Measurements from ENCODE around the gene TAAR8. TPM values are rescaled to one million over a fixed set of nuclear protein-coding genes. Genes with fewer than 3 reads are reported as not detected.
"Not testable (repeated sequence)": the region's sequence is repeated elsewhere in the genome, so short reads cannot be mapped to it uniquely, and the experiment has no call there.

TAAR8 gene
- total RNA-seq, 1 experiment from 2014 or later, result not detected

DNA sequence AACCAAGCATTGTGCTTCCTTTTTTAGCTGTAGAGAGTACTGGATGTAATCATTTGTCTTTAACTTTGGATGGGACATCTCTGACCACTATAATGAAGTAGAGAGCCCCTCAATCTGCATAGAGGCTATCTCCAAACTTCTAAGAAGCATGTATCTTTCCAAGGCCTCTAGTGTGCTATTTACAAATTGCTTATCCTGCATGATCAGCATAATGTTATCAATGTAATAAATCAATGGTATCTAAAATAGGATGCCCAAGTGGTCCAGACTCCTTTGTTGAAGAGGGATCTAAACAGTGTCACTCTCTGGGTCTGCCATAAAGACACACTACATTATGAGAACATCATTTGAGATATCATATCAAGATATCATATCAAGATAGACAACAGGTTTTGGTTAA lies 7.6 kb upstream of the TAAR8 start:
- no peak for DNase-seq (ENCODE audit: low read depth)

DNA sequence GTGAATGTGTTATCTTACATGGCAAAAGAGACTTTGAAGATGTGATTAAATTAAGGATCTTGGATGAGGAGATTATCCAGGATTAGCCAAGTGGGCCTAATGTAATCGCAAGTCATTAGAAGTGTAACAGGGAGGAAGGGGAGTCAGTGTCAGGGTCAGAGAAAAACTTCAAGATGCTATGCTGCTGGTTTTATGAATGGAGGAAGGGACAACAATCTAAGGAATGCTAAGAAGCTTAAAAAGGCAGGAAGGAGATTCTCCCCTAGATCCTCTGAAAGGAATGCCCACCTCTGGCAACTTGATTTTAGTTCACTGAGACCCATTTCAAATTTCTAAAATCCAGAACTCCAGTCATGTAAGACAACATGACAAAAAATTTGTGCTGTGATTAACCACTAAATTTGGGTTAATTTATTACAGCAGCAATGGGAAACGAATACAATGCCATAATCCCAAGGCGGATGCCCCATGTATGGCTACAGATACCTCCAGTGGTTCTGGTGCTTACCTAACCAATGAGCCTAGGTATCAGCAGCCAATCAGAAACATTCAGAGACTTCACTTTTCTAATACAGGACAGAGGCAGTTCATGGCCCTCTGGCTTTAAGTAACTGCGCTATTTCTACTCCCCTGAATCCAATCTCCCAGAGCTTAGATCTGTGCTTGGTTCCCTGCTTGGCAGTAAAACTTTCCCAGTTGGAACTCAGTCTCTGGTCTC lies 3.6 kb upstream of the TAAR8 start:
- DNase-seq (ENCODE audit: low read depth), result no peak

DNA sequence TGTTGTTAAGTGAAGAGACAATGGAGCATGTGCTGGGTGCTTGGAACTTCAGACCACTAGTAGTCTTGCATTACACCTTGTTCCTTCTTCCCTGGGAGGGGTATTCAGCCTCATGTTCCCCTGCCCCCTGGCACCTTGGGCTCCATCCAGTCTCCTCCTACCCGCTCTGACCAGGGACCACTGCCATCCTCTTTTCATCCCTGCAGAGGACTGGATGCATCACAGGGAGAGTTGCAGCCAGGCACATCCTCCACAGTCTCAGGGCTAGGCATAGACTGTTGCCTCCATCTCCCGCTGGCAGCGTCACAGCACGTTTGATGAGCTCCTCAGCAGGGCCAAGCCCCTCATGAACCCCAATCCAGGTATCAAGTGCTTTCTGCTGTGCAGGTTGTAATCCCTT lies 1.3 kb upstream of the TAAR8 start:
- no peak for DNase-seq (ENCODE audit: low read depth)

DNA sequence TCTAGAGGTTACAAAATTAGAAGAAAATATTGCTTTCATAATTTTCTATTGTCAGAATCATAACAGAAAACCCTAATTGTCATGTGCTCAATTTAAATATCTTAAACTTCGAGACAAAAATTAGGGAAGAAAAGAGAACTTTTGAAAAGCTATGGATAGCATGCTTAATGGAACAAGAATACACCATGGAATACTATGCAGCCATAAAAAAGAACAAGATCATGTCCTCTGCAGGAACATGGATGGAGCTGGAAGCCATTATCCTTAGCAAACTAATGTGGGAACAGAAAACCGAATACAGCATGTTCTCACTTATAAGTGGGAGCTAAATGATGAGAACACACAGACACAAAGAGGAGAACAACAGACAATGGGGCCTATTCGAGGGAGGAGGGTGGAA lies 7.6 kb downstream of the TAAR8 start:
- DNase-seq (ENCODE audit: low read depth), result not testable (repeated sequence)

DNA sequence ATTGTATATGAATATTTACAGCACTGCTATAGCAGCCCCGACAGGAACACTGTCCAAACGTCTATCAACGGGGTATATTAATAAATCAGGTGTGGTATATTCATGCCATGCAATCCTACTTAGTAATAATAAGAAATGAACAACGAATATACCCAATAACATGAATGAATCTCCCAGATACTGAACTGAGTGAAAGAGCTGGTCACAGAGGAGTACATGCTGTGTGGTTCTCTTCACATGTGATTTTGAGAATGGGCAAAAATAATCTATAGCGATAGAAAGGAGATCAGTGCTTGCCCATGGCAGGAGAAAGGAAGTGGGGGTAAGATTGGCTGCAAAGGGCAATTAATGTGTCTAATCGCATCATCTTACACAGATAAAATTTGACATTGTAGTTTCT lies 13.9 kb downstream of the TAAR8 start:
- DNase-seq (ENCODE audit: low read depth), result peak; percentile 4

DNA sequence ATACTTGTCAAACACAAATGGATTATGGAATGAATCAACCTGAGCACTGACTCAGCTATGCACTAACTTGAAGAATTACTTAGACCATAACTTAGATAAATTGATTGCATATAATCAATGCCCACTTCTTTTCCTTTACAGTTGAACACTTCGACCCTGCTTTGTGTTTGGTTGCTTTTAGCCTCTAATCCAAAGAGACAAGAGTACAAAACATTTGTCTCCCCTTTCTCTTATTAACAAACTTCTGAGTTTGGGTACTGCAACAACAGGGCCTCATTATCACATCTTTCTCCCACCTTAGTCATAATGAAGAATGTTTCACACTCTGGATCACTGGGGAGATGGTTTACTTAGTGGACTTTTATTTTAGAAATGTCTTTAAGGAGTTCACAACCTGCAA lies 15.1 kb downstream of the TAAR8 start:
- DNase-seq (ENCODE audit: low read depth), result no peak

DNA sequence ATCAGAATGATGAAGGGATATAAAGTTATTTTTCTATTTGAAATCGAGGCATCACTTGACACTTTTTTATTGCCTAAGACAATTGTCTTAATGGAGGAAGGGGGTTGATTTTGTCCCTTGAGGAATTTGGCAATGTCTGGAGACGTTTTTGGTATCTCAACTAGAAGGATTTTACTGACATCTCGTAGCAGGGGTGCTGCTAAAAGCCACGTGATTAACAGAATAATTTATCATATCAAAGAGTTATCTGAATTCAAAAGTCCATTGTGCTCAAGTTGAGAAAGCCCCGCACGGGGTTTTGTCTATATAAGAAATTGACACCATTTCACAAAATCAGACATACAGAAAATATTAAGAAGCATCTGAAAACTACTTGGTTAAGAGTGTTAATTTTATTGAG lies 16.1 kb downstream of the TAAR8 start:
- no peak for DNase-seq (ENCODE audit: low read depth)

DNA sequence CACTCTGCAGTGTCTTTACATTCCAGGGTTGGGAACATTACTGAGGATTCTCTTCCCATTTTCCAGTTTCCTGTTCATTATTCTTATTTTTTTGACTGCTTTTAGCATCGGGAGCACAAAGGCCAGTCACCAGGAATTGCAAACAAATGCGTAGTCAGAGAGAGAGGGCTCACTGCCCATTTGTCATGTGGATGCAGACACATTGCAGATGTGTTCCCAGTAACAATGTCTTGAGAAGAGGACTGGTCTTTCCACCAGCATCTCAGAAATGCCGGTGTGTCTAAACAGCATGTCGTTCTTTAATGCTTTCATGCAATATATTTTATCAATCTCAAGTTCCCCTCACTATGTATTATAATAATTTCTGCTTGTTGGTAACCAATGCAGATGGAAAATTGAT lies 16.7 kb downstream of the TAAR8 start:
- no peak for DNase-seq (ENCODE audit: low read depth)

DNA sequence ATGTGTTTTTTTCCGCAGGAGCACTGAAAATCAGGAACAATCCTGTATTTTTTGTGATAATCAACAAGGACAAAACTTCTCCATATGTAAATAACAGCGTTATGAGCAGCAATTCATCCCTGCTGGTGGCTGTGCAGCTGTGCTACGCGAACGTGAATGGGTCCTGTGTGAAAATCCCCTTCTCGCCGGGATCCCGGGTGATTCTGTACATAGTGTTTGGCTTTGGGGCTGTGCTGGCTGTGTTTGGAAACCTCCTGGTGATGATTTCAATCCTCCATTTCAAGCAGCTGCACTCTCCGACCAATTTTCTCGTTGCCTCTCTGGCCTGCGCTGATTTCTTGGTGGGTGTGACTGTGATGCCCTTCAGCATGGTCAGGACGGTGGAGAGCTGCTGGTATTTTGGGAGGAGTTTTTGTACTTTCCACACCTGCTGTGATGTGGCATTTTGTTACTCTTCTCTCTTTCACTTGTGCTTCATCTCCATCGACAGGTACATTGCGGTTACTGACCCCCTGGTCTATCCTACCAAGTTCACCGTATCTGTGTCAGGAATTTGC lies 17.8 kb downstream of the TAAR8 start, which contains the start of gene TAAR6:
Gene TAAR6, plus strand, starts transcription at position 102 of the 557 bp plus-strand sequence. Its CDS starts 0 bp downstream, at position 102.
- no peak for DNase-seq (ENCODE audit: low read depth)

DNA sequence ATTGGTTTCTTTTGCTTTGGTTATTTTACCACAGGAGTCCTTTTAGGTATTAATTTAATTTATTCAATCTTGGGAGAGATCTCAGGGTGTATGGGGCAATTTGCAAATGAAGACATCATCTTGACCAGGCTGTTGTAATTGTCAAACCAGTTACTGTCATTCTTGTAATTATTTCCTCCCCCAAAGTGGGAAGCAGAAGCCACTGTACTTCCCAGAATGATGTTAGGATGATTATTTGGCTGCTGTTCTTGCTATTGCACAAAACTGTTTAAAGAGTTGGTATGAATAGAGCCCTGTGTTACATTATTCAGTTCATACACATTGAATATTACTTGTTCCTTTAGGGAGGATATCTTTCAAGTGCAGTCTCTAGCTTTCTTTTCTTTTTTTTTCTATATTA lies 19.3 kb downstream of the TAAR8 start:
- DNase-seq (ENCODE audit: low read depth), result no peak

DNA sequence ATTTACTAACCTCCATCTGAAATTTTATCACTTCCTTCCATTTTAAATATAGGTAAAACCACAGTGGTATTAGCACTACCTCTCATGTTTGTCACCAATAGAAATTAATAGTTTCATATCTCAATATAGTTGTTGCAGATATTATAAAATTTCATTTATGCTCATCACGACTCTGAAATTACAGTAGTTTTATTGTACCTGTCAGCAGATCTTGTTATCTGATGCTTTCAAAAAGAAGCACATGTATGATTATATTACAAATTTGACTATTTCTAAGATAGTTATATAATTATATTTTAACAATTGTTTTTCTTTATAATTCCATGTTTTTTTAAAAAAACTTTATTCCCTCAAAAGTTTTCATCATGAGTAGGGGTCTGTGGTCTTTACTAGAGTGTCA lies 32.2 kb downstream of the TAAR8 start:
- DNase-seq (ENCODE audit: low read depth), result no peak

DNA sequence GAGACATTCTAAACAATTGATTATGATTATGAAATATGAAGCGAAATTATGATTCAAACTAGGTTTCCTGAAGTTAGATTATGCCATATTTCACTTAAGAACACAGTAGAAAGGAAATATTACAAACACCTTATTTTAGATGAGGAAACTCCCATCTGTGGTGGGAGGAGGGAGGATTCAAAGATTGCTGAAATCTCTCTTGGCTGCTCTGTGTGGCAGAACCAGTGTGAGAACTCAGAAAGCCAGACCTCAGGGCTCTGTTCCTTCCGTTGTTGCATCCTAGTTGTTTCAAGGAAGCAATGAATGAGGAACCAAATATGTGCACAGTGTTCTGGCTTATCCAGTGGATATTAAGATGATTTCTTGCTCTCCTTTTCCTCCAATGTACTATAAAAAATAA lies 35.0 kb downstream of the TAAR8 start:
- DNase-seq (ENCODE audit: low read depth), result no peak

DNA sequence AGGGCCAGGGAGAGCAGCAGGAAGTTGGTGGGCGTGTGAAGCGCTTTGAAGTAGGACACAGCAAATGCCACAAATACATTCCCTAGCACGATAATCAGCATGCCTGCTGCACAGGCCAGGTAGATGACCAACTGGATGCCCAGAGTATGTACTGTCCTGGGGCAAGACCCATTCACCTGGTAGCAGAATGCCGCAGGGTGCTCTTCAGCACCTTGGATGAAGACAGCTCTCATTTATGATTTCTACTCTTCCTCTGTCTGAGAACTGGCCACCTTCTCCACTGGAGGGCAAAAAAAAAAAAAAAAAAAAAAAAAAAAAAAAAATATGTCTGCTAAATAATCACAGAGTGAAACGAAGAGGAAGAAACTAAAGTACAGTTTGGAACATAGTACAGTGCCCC lies 37.0 kb downstream of the TAAR8 start, which contains the start of gene TAAR5:
Gene TAAR5, minus strand, starts transcription at position 288 of the 400 bp plus-strand sequence. Its CDS starts 55 bp downstream, at position 233.
- no peak for DNase-seq (ENCODE audit: low read depth)

DNA sequence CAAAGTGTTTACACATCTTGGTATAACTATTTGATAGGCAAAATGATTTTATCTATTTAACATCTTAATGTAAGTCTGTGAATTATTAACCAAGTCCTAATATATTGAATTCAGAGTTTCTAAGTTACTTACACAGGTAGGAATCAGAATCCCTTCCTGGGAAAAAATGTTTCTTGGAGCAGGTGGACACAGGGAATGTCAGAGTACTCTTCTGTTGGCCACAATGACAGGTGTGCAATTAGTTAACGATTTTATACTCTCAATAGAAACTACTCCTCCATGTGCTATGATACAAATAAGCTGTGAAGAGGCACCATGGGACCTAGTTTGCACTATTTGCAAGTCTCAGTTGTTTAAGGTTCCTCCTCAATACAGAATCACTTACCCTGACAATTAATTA lies 37.9 kb downstream of the TAAR8 start:
- no peak for DNase-seq (ENCODE audit: low read depth)

DNA sequence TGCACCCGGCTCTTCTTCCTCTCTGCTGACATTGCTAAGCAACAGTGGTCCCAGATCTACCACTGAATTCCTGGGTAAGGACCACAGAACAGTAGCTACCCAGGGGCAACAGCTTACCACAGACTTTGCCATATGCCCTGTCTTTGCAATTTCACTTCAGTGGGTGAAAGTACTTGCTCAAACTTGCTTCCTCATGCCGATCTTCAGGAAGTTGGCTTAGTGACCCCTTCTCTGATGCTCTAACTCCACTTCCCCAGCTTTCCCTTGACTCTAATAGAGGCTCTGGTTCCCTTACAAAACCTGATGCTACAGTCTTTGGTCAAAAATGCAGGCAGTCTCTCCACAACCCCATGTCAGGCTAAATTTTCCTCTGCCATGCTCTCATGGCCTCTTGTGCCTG lies 40.4 kb downstream of the TAAR8 start:
- no peak for DNase-seq (ENCODE audit: low read depth)

DNA sequence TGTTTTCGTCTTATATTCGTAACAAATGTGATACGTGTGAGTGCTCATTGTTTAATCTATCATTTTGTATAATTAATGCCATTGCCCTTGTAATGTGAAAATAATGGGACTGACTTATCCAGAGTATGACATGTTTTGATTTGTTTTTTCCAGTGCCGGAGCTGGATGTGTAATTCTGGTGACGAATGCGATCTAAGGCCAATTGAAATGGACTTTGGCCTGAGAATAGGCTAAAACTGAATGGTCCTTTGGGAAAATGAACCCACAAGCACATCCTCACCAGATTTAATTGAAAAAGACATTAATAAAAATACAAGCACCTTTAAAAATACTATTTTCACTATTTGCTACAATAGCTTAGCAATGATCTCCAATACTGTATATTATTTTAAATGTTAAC lies 43.7 kb downstream of the TAAR8 start:
- no peak for DNase-seq (ENCODE audit: low read depth)

DNA sequence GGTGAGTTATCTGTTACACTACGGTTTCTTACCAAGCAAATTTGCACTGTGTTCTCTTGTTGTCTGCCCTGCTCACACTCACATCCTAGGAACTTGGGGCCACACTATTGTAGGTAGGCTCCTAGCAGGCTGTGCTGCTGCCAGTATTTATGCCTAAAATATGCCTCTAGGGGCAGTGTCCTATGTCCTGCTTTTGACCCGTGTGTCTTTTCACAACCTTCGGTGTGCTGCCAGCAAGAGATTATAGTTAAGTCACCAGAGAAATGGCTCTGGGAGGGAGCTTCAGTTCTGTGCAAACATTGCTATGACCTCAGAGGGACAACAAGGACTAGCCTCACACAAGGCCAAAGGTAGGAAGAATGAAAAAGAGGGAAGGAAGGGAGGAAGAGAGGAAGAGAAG lies 46.0 kb downstream of the TAAR8 start:
- peak; percentile 28 for DNase-seq (ENCODE audit: low read depth)

DNA sequence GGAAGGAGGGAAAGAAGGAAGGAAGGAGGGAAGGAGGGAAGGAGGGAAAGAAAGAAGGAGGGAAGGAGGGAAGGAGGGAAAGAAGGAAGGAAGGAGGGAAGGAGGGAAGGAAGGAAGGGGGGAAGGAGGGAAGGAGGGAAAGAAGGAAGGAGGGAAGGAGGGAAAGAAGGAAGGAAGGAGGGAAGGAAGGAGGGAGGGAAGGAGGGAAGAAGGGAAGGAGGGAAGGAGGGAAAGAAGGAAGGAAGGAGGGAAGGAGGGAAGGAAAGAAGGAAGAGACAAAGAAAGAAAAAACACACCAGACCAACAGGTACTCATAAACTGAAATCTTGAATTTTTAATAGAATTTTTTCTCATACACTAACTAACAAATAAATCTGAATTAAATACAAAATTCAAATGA lies 48.4 kb downstream of the TAAR8 start:
- DNase-seq (ENCODE audit: low read depth), result not testable (repeated sequence)

Other genes starting within 250 kb of the TAAR8 start
- 170 and 207 TPM in 2 replicates for gene MOXD1, start 151.2 kb upstream of the TAAR8 start, total RNA-seq (2014; rRNA removed; shearing (Covaris generic))
- 30.5 and 45.7 TPM in 2 replicates for gene STX7, start 39.6 kb upstream of the TAAR8 start, total RNA-seq (2014; rRNA removed; shearing (Covaris generic))
- not detected in 2 replicates for gene TAAR9, start 14.4 kb upstream of the TAAR8 start, total RNA-seq (2014; rRNA removed; shearing (Covaris generic))
- not detected in 2 replicates for gene TAAR6, start 17.6 kb downstream of the TAAR8 start, total RNA-seq (2014; rRNA removed; shearing (Covaris generic))
- gene TAAR5, start 37.1 kb downstream of the TAAR8 start, total RNA-seq (2014; rRNA removed; shearing (Covaris generic)), result not detected in 2 replicates
- not detected in 2 replicates for gene TAAR2, start 71.6 kb downstream of the TAAR8 start, total RNA-seq (2014; rRNA removed; shearing (Covaris generic))
- not detected in 2 replicates for gene TAAR1, start 106.5 kb downstream of the TAAR8 start, total RNA-seq (2014; rRNA removed; shearing (Covaris generic))
- gene VNN1, start 161.4 kb downstream of the TAAR8 start, total RNA-seq (2014; rRNA removed; shearing (Covaris generic)), result 0.20 TPM in 1 of 2 replicates, not detected in the other
- gene VNN2, start 205.2 kb downstream of the TAAR8 start, total RNA-seq (2014; rRNA removed; shearing (Covaris generic)), result 0.32 and 1.9 TPM in 2 replicates
- 13.8 and 19.4 TPM in 2 replicates for gene SLC18B1, start 246.0 kb downstream of the TAAR8 start, total RNA-seq (2014; rRNA removed; shearing (Covaris generic))

Measured in M059J (cell line).